Umbilical cord (tissue), 2 donors: ENCODE results near the gene P2RX5. TPM values are rescaled to one million over a fixed set of nuclear protein-coding genes. Genes with fewer than 3 reads are reported as not detected.
"Not testable (repeated sequence)": the region's sequence is repeated elsewhere in the genome, so short reads cannot be mapped to it uniquely, and the experiment has no call there.

ENCODE experiments used
- DNase-seq: peaks from one replicate; pipeline ENCODE4 v3.0.0-alpha.2; 2015; ENCODE audit warnings: low spot score
- total RNA-seq: library from RNA; depleted of rRNA; stranded (reverse); fragments of >200 nt; gene quantifications from one replicate; pipeline ENCODE4 v1.2.3, GENCODE V29; 2014; ENCODE audit warnings: low replicate concordance; ENCODE audit not compliant: insufficient read depth

P2RX5 gene
- total RNA-seq, 1 donor from 2014 or later, result 0.24 TPM

DNA sequence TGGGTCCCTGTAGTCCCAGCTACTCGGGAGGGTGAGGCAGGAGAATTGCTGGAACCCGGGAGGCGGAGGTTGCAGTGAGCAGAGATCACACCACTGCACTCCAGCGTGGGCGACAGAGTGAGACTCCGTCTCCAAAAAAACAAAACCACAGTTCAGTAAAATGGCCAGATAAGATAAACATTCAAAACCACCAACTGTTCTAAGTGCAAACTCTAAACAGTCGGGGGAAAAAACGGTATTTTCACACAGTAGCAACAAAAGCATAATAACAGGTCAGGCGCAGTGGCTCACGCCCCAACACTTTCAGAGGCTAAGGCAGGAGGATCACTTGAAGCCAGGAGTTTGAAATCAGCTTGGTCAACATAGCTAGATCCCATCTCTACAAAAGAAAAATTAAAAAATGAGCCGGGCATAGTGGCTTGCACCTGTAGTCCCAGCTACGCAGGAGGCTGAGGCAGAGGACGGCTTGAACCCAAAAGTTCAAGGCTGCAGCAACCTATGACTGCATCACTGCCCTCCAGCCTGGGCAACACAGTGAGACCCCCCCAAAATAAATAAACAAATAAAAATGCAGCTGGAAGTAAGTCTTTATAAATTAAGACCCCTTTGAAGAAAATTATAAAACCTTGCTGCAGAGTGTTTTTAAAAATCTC lies 17.0 kb upstream of the P2RX5 start:
- DNase-seq, result no peak

DNA sequence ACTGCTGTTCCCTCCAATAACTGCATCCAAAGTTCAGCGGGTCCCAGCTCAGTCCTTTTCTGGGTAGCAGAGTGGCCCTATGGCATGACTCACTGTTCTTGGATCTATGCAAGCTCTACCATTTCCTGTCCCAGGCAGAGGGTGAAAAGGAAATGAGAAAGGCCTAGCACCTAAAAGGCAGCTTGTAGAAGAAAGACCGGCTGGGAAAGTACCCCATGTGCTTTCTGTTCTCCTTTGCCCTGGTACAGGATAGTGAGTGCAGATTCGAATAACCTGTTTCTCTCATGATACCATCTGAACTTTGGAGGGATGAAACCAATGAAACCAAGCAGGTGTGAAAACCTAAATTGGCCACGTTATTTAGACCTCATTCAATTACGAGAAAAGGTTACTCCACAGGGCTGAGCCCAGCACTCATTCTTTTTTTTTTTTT lies 15.0 kb upstream of the P2RX5 start:
- no peak for DNase-seq

DNA sequence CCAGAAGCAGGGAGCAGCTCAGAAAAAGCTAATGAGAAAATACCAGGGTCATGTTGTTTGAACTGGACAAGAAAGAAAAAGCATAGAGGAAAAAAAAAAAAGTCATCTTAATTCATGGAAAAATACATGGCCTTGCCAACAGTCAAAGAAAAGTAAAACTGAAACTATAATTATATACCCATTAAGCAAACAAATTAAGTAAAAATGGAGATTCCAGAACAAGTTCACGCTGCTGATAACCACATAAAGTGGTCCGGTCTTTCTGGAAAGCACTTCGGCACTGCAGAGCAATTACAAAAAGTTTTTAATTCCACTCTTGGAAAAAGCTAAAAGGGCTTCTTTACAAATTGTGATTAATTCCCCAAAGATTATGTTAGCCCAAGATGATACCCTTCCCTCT lies 12.4 kb upstream of the P2RX5 start:
- no peak for DNase-seq

DNA sequence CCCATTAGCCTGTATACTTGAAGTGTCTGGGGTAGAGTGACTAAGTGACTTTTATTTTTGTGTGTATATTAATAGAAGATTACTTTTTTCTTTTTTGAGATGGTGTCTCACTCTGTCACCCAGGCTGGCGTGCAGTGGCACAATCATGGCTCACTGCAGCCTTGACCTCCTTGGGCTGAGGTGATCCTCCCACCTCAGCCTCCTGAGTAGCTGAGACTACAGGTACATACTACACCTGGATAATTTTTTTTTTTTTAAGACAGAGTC lies 9.7 kb upstream of the P2RX5 start:
- not testable (repeated sequence) for DNase-seq

DNA sequence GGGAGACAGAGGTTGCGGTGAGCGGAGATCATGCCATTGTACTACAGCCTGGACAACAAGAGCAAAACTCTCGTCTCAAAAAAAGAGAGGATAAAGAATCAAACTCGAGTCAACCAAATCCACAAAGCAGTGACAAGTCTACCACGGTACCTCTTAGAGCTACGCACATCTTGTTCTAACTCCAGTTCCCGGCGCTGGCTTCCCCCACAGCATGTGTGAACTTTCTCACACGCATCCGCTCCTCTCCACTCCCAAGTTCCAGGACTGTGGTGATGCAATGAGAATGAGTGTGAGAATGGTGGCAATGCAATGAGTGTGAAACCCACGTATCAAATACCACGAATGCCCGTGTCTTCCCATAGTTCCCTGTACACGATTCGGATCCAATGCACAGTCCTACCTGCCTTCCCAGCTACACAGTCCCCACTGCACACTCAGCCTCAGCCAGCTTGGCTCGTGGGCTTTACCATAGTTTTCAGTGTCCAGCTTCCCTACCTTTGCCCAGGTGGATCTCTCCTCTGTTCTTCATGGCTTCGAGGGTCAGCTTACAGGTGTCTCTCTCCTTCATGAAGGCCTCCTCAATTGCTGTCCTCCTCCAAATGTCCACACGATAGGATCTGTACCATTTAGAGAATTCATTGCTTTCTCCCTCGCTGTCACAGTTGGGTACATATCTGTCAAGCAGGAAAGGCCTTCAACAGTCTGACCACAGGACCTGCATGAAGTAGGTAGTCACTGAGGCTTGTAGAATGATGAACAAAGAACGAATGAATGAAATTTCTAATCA lies 9.2 kb upstream of the P2RX5 start:
- no peak for DNase-seq

DNA sequence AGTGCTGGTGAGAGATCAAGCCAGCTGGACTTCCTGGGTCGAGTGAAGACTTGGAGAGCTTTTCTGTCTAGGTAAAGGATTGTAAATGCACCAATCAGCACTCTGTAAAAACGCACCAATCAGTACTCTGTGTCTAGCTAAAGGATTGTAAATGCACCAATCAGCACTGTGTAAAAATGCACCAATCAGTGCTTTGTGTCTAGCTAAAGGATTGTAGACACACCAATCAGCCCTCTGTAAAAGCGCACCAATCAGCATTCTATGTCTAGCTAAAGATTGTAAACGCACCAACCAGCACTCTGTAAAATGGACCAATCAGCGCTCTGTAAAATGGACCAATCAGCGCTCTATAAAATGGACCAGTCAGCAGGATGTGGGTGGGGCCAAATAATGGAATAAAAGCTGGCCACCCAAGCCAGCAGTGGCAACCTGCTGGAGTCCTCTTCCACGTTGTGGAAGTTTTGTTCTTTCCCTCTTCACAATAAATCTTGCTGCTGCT lies 6.1 kb upstream of the P2RX5 start:
- not testable (repeated sequence) for DNase-seq

DNA sequence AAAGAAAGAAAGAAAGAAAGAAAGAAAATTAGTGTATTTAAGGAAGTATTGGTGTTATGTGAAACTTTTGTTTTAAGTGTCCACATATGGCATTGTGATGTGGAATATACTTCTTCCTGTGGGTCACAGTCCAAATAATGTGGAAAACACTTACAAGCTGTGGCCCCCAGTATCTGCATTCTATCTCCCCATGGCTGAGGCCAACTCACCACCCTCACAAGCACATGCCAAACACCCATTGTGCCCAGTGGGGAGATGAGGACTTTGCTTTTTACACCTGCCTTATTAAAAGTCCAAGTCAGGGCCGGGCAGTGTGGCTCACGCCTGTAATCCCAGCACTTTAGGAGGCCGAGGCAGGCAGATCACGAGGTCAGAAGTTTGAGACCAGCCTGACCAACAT lies 4.0 kb upstream of the P2RX5 start:
- DNase-seq, result no peak

DNA sequence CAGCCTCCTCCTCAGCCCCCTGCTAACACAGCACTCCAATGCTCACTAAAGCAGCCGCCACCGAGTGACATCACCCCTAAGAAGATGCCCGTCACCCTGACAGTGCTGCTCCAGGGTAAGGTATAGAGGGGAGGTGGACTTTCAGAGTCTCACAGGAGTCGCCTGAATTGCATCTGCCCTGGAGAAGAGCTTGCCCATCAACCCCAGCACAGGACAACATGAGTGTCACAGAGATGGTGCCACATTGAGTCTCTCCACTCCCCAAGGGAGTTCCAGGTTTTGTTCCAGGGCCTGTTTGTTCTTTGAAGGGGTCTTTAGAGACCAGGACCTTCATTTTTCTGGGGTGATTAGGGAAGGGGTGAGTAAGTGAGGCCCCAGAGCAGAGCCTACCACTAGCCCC lies 2.2 kb upstream of the P2RX5 start:
- no peak for DNase-seq

DNA sequence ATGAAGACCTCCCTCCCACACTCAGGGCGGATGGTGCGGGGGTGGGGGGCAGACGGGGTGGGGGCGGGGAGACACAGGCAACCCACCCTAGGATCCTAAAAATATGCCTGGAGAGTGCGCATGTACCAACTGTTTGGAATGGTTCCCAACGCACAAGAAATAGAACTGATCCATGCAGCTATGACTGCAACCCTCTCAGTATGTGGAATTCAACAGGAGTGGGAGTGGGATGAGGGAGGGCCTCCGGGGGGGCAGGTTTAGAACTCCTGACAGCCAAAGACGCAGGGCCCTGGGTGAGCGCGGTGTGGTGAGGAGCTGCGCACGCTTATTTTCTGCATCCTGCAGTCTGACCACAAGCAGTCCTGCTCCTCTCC lies 1.1 kb upstream of the P2RX5 start:
- DNase-seq, result no peak

DNA sequence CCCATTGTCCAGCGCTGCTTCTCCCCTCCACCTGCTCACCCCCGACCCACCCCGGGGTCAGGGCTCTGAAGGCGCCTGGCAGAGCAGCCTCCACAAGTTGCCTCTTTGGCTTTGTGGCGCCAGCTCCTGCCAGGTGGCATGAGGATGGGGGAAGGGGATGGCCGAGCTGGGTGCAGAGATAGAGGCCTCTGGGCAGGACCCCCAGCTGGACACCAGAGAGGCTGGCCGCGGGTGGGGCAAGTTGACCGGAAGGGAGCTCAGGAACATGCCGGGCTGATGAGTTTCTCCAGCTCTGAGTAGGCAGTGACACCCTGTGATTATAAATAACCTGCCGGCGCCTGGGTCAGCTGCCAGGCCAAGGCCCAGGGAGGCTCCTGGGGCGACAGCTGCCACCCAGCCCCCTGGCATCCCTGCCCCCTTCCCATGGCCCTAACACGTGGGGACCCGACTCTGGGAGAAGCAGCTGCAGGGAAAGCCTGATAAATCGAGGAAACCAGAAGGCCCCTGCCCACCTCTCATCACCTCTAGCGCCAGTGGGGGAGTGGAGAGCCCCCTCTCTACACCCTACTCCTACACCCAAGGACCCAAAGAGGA lies 729 bp downstream of the P2RX5 start:
- no peak for DNase-seq

DNA sequence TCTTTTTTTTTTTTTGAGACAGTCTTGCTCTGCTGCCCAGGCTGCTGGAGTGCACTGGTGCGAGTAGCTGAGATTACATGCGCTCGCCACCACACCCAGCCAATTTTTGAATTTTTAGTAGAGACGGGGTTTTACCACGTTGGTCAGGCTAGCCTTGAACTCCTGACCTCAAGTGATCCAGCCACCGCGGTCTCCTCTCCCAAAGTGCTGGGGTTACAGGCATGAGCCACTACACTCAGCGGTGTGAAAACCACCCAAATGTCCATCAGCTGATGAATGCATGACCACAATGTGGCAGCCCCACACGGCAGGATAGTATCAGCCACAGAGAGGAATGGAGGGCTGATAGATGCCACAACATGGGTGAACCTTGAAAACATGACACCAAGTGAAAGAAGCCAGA lies 2.1 kb downstream of the P2RX5 start:
- no peak for DNase-seq

DNA sequence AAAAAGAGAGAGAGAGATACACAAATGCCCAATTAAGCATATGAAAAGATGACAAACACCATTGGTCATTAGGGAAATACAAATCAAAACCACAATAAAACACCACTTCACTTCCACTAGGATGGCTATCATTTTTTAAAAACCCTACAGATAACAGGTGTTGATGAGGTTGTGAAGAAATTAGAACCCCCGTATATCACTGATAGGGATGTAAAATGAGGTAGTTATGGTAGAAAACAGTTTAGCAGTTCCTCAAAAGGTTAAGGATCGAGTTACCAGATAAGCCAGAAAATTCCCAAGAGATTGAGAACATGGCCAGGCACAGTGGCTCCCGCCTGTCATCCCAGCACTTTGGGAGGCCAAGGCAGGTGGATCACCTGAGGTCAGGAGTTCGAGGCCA lies 2.8 kb downstream of the P2RX5 start:
- no peak for DNase-seq

DNA sequence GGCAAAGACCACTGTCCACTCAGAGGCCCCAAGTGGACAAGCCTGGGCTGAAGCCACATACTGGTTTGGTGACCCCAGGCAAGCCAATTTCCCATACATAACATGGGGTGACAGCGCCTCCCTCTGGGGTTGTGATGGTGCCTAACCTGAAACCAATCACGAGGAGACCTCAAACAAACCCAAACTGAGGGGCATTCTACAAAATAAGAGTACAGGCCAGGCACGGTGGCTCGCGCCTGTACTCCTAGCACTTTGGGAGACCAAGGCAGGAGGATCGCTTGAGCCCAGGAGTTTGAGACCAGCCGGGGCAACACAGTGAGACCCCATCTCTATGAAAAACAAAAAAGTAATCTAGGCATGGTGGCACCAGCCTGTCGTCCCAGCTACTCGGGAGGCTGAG lies 3.6 kb downstream of the P2RX5 start:
- no peak for DNase-seq

DNA sequence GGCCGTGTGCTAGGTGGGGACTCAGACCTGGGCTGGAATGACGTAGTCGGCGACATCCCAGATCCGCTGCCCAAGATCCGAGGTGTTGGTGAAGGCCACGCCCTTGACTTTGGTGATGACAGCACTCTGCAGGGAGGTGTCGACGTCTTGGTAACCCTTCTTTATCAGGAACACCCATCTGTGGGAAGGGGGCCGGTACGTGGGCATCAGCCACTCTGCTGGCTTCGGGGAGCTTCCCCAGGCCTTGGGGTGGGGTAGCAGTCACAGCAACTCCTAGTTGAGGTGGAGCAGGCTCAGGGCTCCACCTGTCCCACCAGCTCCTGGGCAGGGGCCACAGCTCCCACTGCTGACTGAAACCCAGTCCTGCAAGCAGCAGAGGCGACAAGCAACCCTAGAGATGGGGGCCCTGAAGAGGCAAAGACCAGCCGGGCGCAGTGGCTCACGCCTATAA lies 4.3 kb downstream of the P2RX5 start:
- no peak for DNase-seq

DNA sequence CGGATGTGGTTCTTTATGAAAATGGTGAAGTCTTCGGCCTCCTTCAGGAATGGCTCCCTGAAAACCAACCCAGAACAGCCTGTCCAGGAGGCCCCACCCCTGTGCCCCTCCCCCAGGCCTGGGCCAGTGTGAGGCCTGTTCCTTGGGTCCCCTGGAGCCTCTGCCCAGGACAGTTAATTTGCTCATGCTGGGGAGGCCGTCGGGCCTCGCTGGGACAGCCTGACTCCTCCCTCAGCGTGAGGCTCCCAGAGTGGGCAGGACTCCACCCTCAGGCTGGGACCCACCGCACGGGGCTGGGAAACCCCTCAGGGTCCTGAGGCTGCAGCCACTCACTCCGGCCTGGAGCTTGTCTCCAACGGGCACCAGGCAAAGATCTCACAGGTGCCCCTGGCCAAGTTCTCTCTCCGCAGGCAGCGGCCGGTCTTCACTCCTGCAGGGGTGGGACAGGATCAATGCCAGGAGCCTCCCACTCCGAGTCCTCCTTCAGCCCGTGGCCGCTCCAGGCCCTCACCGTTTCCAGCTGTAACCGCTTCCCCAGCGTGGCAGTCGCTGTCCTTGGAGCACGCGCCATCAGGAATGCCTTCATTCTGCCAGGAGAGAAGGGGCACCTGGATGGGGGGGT lies 5.8 kb downstream of the P2RX5 start:
- DNase-seq, result no peak

DNA sequence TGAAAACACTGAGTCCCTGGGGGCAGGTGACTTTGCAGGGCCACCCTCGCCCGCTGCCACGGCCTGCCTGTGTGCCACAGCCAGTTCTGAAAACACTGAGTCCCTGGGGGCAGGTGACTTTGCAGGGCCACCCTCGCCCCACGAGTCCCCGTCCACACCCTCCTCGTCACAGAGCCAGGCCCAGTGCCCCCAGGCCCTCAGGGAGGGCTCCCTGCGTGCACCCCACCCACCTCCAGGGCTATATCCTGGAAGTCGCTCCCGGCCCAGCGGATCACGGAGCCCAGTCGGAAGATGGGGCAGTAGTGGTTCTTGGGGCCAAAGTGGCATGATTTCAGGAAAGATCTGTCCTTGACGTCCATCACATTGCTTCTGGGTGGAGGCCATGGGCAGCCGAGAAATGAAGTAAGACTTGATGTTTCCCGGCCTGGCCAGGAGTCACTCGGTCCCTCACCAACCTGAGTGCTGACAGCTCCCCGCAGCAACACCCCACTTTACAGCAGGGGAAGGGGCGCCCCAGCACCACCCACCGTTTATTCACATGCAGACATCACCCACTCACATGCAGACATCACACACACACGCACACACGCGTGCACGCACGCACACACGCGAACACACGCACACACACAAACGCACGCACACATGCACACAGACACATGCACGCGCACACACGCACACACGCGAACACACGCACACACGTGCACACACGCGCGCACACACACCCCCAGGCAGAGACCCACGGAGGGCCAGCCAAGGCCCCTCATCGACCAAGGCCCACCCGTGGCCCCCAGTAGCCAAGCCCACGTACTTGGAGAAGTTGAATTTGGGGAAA lies 6.5 kb downstream of the P2RX5 start:
- DNase-seq, result no peak

DNA sequence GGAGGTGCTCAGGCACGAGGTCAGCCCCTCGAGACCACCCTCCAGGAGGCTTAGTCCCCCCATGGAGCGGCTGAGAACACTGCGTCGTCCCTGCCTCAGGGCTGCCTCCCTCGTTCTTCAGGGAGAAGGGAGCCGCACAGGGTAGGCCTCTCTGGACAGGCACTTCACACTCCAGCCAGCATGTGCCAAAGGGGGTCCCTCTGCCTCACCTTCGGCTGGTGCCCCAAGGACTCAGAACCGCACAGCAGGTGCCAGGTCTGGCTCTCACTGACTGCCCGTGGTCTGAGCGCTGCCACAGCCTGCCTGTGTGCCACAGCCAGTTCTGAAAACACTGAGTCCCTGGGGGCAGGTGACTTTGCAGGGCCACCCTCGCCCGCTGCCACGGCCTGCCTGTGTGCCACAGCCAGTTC lies 7.1 kb downstream of the P2RX5 start:
- DNase-seq, result no peak

DNA sequence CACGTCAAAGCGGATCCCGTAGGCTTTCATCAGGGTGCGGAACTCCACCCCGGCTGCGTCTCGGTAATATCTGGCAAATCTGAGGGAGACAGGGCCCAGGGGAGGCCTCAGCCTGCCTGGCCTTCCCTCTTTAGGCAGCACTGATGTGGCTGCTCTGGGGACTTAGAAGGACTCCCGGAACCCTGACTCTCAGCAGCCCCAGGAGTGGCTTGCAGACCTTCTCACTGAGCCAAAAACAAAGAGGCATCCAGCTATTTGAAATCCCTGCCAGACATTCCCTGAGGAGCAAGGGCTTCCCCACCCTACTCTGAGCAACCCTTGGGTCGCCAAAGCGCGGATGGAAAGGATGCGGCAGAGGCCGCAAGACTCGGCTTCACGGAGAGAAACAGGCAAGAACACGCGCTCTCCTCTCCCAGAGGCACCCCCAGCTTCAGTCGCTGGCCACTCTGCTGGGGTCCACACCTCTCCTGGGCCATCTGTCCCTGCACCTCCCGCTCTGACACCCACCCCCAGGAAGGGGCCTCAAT lies 7.9 kb downstream of the P2RX5 start:
- DNase-seq, result no peak

DNA sequence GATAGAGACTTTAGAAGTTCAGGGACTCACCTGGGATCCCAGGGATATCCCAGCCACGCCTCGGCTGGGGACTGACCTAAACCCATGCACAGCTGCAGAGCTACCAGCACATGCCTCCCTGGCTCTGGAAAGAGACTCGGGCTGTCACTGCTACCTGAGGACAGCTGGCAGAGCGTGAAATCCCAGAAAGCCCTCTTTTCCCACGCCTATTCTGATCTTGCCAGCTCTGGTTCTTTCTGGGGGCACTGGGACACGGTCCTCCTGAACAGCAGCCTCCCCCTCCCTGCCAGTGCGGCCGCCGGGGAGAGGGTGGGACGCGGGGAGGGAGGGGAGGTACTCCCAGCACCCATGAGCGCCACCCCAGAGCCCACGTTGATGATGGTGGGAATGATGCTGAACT lies 10.8 kb downstream of the P2RX5 start:
- DNase-seq, result no peak

DNA sequence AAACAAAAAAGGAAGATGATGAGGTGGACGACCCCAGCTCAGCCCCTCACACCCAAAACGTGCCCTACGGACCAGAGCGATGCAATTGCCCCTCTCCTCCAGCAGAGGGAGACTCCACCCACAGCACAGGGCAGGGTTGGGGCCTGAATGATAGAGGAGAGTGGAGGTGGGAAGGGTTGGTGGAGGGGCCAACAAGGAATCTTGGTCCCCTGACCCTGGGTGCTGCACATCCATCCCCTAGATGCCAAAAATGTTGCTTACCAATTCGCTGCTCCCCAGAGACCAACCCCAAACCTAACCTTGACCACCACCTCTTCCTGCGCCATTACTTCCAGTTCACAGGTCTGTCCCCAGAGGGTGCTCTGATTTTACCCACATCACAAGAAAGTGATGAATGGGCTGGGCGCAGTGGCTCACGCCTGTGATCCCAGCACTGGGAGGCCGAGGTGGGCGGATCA lies 12.9 kb downstream of the P2RX5 start:
- DNase-seq, result no peak

DNA sequence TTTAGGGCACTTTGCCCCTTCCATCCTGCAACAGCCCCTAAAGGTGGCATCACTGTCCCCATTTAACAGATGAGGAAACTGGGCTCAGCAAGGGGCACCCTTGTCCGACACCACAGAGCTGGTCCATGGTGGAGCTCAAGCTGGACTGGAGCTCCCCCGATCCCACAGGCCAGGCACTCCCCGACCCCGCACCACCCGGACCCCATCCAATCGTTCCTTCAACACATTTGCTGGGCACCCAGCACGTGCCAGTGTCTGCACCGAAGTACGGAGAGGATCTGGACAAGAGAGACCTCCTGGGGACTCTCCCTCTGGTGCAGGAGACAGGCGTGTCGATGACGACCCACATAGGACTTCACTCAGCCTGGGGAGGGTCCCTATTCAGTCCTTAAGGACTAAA lies 13.9 kb downstream of the P2RX5 start:
- DNase-seq, result no peak
